ENCODE results near the gene VPS9D1.

The VPS9D1 gene

DNA sequence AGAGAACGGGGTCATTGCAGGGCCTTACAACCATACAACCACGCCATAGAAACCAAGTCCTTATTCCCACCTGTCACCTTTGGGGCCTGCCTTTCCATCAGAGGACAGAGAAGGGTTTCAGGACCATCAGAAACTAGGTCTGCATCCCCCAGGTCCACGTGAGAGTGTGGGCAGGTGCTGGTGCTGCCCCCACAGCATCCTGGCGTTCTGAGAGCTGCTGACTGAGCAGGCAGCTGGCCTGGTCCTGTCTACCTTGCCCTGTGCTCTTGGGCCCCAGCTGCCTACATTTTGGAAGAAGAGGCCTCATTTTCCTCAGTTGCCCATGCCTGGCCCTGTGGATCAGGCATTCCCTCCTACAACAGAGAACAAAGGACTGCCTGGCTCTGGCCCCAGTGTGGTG is 22.2 kb upstream of the VPS9D1 start:
- Histone ChIP-seq H3K36me3 (peaks cover 19 to 36% (median 27%) of the 10 kb centered on the region in 3 donors), H3K9me3 (no peaks in the 10 kb centered on the region), H3K4me1 (no peaks in the 10 kb centered on the region), H3K27me3 (no peaks in the 10 kb centered on the region), H3K27ac (no peak overlapping the region), H3K4me3 (no peak overlapping the region)
- intact Hi-C loops (cut with DNase I; ENCODE audit: low total_unique reads) = no loop called here
- DNase-seq = no peak
- TF ChIP-seq, protein P1, sequence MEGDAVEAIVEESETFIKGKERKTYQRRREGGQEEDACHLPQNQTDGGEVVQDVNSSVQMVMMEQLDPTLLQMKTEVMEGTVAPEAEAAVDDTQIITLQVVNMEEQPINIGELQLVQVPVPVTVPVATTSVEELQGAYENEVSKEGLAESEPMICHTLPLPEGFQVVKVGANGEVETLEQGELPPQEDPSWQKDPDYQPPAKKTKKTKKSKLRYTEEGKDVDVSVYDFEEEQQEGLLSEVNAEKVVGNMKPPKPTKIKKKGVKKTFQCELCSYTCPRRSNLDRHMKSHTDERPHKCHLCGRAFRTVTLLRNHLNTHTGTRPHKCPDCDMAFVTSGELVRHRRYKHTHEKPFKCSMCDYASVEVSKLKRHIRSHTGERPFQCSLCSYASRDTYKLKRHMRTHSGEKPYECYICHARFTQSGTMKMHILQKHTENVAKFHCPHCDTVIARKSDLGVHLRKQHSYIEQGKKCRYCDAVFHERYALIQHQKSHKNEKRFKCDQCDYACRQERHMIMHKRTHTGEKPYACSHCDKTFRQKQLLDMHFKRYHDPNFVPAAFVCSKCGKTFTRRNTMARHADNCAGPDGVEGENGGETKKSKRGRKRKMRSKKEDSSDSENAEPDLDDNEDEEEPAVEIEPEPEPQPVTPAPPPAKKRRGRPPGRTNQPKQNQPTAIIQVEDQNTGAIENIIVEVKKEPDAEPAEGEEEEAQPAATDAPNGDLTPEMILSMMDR (IDR thresholded peaks at IDR 0.05) = no peak

DNA sequence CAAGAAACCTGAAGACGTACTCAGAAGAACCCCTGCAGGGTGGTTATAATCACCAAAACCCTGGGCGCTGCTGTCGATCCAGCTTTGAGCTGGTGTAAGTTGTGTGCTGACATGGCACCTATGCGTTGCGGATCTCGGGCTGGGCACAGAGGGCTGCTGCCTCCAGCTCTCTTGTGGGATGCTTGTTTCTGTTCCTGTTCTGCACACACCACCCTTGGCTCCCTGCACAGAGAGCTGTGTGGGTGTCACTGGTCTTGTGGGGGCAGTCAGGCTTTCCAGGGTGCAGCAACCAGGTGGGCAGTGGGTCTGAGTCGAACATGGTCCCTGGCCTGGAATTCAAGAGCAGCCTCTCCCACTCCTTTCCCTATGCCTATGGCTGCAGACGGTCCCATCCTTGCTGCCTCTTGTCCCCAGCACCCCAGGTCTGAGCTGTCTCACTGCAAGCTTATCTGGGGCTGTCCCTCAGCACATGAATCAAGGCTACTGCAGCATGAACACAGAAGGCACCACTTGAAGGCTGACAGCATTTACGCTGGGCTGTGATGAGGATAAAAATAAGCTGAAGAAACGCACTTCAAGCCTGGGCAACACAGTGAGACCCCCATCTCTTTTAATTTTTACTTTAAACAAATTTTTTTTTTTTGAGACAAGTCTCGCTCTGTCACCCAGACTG is 20.8 kb upstream of the VPS9D1 start:
- DNase-seq = no peak
- H3K36me3 ChIP-seq = peaks cover 32 to 51% (median 41%) of the 10 kb centered on the region in 3 donors
- no peaks in the 10 kb centered on the region for H3K4me1 ChIP-seq
- H3K4me3 ChIP-seq = no peak overlapping the region
- intact Hi-C loops (cut with DNase I; ENCODE audit: low total_unique reads) = no loop called here
- H3K9me3 ChIP-seq = no peaks in the 10 kb centered on the region
- TF ChIP-seq, protein P1 (IDR thresholded peaks at IDR 0.05) = no peak
- no peak overlapping the region for H3K27ac ChIP-seq
- no peaks in the 10 kb centered on the region for H3K27me3 ChIP-seq

DNA sequence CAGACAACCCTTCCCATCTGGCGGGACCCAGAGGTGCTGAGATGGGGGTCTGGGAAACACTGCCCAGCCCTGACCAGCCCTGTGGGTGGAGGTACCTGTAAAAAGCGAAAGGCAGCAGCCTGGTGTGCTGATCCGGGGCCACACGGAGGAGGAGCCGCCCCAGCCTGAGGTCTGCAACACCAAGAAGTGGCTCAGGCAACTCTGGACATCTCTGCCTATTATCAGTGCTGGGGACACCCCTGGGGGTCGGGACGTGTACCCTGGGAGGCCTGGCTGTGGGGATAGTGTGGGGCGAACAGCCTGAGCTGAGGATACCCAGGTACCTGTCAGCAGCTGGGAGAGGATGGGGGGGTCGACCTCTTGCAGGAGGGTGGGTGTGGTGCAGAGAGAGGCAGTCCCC is 18.7 kb upstream of the VPS9D1 start:
- intact Hi-C loops (cut with DNase I; ENCODE audit: low total_unique reads) = no loop called here
- Histone ChIP-seq H3K27ac (no peak overlapping the region), H3K4me1 (no peaks in the 10 kb centered on the region), H3K4me3 (no peak overlapping the region), H3K36me3 (peaks cover 48 to 72% (median 62%) of the 10 kb centered on the region in 3 donors), H3K27me3 (no peaks in the 10 kb centered on the region), H3K9me3 (no peaks in the 10 kb centered on the region)
- TF ChIP-seq, protein P1 (IDR thresholded peaks at IDR 0.05) = no peak
- DNase-seq = no peak

DNA sequence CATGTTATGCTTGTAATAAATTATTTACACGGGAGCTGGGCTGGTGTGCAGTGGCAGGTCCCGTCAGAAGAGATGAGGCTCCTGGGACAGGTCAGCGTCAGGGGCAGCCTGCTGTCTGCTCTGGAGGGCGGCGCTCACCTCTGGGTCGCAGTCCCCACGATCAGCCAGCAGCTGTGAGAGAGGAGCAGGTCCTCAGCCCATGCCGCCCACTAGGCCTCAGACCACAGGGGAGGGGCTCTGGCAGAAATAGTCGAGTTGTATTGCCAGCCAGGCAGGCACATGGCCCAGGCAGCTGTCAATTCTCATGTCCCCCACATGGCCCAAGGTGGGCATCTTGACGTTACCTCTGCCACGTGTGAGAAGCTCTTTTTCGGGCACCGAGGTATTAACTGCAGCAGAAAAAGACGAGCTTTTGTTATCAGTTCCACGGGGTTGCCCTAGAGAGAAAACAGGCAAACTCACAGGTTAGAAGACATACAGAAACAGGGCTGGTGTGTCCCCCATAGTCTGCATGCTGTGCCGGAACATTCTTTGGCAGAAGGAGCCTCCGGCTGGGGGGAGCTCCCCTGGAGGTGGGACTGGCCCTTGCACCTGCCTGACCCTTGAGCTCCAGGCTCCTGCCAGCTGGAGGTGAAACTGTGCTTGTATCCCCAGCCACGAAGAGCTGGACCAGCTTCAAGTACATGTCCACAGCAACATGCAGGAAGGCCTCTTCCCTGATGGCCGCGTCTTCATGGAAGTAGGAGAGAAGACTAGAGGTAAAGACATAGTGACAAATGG is 18.0 kb upstream of the VPS9D1 start:
- Histone ChIP-seq H3K36me3 (peaks cover 55 to 78% (median 68%) of the 10 kb centered on the region in 3 donors), H3K27ac (no peak overlapping the region), H3K4me3 (no peak overlapping the region), H3K4me1 (no peaks in the 10 kb centered on the region), H3K27me3 (no peaks in the 10 kb centered on the region), H3K9me3 (no peaks in the 10 kb centered on the region)
- intact Hi-C loops (cut with DNase I; ENCODE audit: low total_unique reads) = no loop called here
- TF ChIP-seq, protein P1 (IDR thresholded peaks at IDR 0.05) = no peak
- no peak for DNase-seq

DNA sequence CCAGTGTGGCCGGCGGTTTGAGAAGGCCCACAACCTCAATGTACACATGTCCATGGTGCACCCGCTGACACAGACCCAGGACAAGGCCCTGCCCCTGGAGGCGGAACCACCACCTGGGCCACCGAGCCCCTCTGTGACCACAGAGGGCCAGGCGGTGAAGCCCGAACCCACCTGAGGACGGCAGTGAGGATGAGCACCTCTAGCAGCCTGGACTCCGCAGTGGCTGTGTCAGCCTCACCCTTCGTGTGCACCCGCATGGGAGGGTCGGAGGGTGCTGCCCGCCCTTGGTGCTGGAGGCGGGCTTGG is 17.3 kb upstream of the VPS9D1 start:
- H3K27ac ChIP-seq = no peak overlapping the region
- H3K9me3 ChIP-seq = no peaks in the 10 kb centered on the region
- intact Hi-C loops (cut with DNase I; ENCODE audit: low total_unique reads) = no loop called here
- H3K4me3 ChIP-seq = no peak overlapping the region
- H3K4me1 ChIP-seq = no peaks in the 10 kb centered on the region
- H3K27me3 ChIP-seq = no peaks in the 10 kb centered on the region
- DNase-seq = no peak
- TF ChIP-seq, protein P1 (IDR thresholded peaks at IDR 0.05) = no peak
- H3K36me3 ChIP-seq = peaks cover 62 to 85% (median 75%) of the 10 kb centered on the region in 3 donors

Data from tibial artery (tissue), 4 donors.